Caki2 (cell line): Measurements from ENCODE around the gene TFE3. TPM values are rescaled to one million over a fixed set of nuclear protein-coding genes. Genes with fewer than 3 reads are reported as not detected.
A peak's percentile ranks its signal among the peaks of the same experiment; 100 is the strongest.

ENCODE experiments used
- DNase-seq: peaks from one replicate; pipeline ENCODE4 v3.0.0-alpha.2; 2015; ENCODE audit warnings: low read depth
- in situ Hi-C: cut with HindIII; loops from 2 replicates; pipeline ENCODE4 v1.10.0; 2016; ENCODE audit warnings: low sequenced_read_pairs, low pct_unique_long_range_greater_than_20kb, mixed read lengths
- total RNA-seq: library from RNA; depleted of rRNA; stranded (reverse); fragments of >200 nt; shearing (Covaris generic); gene quantifications from 2 replicates; pipeline ENCODE4 v1.2.3, GENCODE V29; 2014; ENCODE audit warnings: low replicate concordance; rRNA removed

TFE3 gene
- total RNA-seq, result 42.5 and 74.2 TPM in 2 replicates

GRCh38 chrX:49043220-49043986, at the start of gene TFE3:
TFE3 (minus strand) TSS chrX:49043357; CDS start chrX:49043226, 131 bp downstream.
- in situ Hi-C loops, result no loop called here
- peak; percentile 99 for DNase-seq

GRCh38 chrX:49089553-49089952, 46.4 kb upstream of the TFE3 start:
- no peak for DNase-seq
- in situ Hi-C loops, result no loop called here

GRCh38 chrX:49082271-49082871, 39.2 kb upstream of the TFE3 start:
- no peak for DNase-seq
- in situ Hi-C loops, result no loop called here

GRCh38 chrX:49079489-49080428, 36.6 kb upstream of the TFE3 start, which contains the start of gene WDR45:
WDR45 (minus strand) TSS chrX:49079887; CDS start chrX:49078095, 1,792 bp downstream.
- peak; percentile 49 for DNase-seq

GRCh38 chrX:49077941-49078340, 34.8 kb upstream of the TFE3 start:
- no peak for DNase-seq
- in situ Hi-C loops, result no loop called here

More at GRCh38 chrX:49079489-49080428, 36.6 kb upstream of the TFE3 start, which contains the start of gene WDR45:
- in situ Hi-C loops, result no loop called here

GRCh38 chrX:49075347-49075746, 32.2 kb upstream of the TFE3 start:
- no peak for DNase-seq
- in situ Hi-C loops, result no loop called here

- DNase-seq, result peak; percentile 83
- in situ Hi-C loops, result no loop called here
These were observed 30.7 kb upstream of the TFE3 start, which contains the start of gene PRAF2 for GRCh38 chrX:49073601-49074575. PRAF2 (minus strand) TSS chrX:49074002; CDS start chrX:49073987, 15 bp downstream.

GRCh38 chrX:49072712-49073095, 29.5 kb upstream of the TFE3 start:
- no peak for DNase-seq
- in situ Hi-C loops, result no loop called here

GRCh38 chrX:49071877-49072711, 28.9 kb upstream of the TFE3 start:
- in situ Hi-C loops, result no loop called here
- no peak for DNase-seq

- in situ Hi-C loops, result no loop called here
- DNase-seq, result no peak
These were observed 27.8 kb upstream of the TFE3 start for GRCh38 chrX:49070988-49071387.

- in situ Hi-C loops, result no loop called here
- DNase-seq, result no peak
These were observed 25.9 kb upstream of the TFE3 start for GRCh38 chrX:49069038-49069437.

GRCh38 chrX:49067285-49068120, 24.3 kb upstream of the TFE3 start:
- in situ Hi-C loops, result no loop called here

GRCh38 chrX:49066690-49067089, 23.5 kb upstream of the TFE3 start:
- DNase-seq, result no peak
- in situ Hi-C loops, result no loop called here

More at GRCh38 chrX:49067285-49068120, 24.3 kb upstream of the TFE3 start:
- DNase-seq, result no peak

- in situ Hi-C loops, result no loop called here
- no peak for DNase-seq
These were observed 23.1 kb upstream of the TFE3 start for GRCh38 chrX:49066278-49066677.

- DNase-seq, result no peak
- in situ Hi-C loops, result no loop called here
These were observed 21.6 kb upstream of the TFE3 start for GRCh38 chrX:49064735-49065134.

- in situ Hi-C loops, result no loop called here
- no peak for DNase-seq
These were observed 21.1 kb upstream of the TFE3 start for GRCh38 chrX:49064303-49064702.
